ENCODE measurements around the gene STAB2.

- TF ChIP-seq CTCF (IDR thresholded peaks at IDR 0.05) (no peak), POLR2A (IDR thresholded peaks at IDR 0.05) (no peak)
Measured at GRCh38 chr12:103807561-103808238, 220.6 kb downstream of the STAB2 start.
